AG20443 (cell line): Measurements from ENCODE around the gene FCGR3A.
"Not testable (repeated sequence)": the region's sequence is repeated elsewhere in the genome, so short reads cannot be mapped to it uniquely, and the experiment has no call there.

ENCODE experiments used
- DNase-seq: peaks from one replicate; pipeline ENCODE4 v3.0.0; 2012; ENCODE audit warnings: low spot score, mixed read lengths

FCGR3A gene

GRCh38 chr1:161549652-161550051 is at the start of gene FCGR3A:
TSS of gene FCGR3A (minus strand) at chr1:161549818. CDS start at chr1:161549736, 82 bp downstream.
- no peak for DNase-seq

- not testable (repeated sequence) for DNase-seq
Observed at GRCh38 chr1:161597077-161597476, 47.5 kb upstream of the FCGR3A start.

- not testable (repeated sequence) for DNase-seq
Observed at GRCh38 chr1:161595583-161595982, 46.0 kb upstream of the FCGR3A start.

GRCh38 chr1:161595173-161595572 is 45.6 kb upstream of the FCGR3A start:
- not testable (repeated sequence) for DNase-seq

- not testable (repeated sequence) for DNase-seq
Observed at GRCh38 chr1:161594269-161594984, 44.8 kb upstream of the FCGR3A start.

- DNase-seq = not testable (repeated sequence)
Observed at GRCh38 chr1:161593092-161593755, 43.6 kb upstream of the FCGR3A start.

GRCh38 chr1:161592586-161592985 is 43.0 kb upstream of the FCGR3A start:
- DNase-seq = not testable (repeated sequence)

- DNase-seq = not testable (repeated sequence)
Observed at GRCh38 chr1:161589920-161590319, 40.3 kb upstream of the FCGR3A start.

GRCh38 chr1:161589365-161589764 is 39.7 kb upstream of the FCGR3A start:
- not testable (repeated sequence) for DNase-seq

- not testable (repeated sequence) for DNase-seq
Observed at GRCh38 chr1:161588596-161588995, 39.0 kb upstream of the FCGR3A start.

- not testable (repeated sequence) for DNase-seq
Observed at GRCh38 chr1:161582882-161583281, 33.3 kb upstream of the FCGR3A start.

- not testable (repeated sequence) for DNase-seq
Observed at GRCh38 chr1:161580879-161581537, 31.4 kb upstream of the FCGR3A start.

GRCh38 chr1:161579856-161580507 is 30.4 kb upstream of the FCGR3A start:
- DNase-seq = not testable (repeated sequence)

- DNase-seq = not testable (repeated sequence)
Observed at GRCh38 chr1:161576676-161577075, 27.1 kb upstream of the FCGR3A start.

- not testable (repeated sequence) for DNase-seq
Observed at GRCh38 chr1:161571703-161572102, 22.1 kb upstream of the FCGR3A start.

GRCh38 chr1:161566602-161566960 is 17.0 kb upstream of the FCGR3A start:
- not testable (repeated sequence) for DNase-seq

- DNase-seq = not testable (repeated sequence)
Observed at GRCh38 chr1:161563522-161563921, 13.9 kb upstream of the FCGR3A start.

- not testable (repeated sequence) for DNase-seq
Observed at GRCh38 chr1:161562441-161562840, 12.8 kb upstream of the FCGR3A start.

GRCh38 chr1:161560960-161561715 is 11.5 kb upstream of the FCGR3A start:
- not testable (repeated sequence) for DNase-seq

GRCh38 chr1:161557506-161558450 is 8.2 kb upstream of the FCGR3A start:
- not testable (repeated sequence) for DNase-seq
